PC-9 (cell line): ENCODE data around the gene TNFSF4. TPM values are rescaled to one million over a fixed set of nuclear protein-coding genes. Genes with fewer than 3 reads are reported as not detected.

Source experiments
- BruUV-seq: library from RNA; stranded (reverse); fragments of 400-500 nt; replicated peaks from 2 replicates; lab custom pipeline; 2021; lab: Mats Ljungman, UMichigan
- CTCF ChIA-PET: fragments of 300-600 bp; sonication (Branson Sonifier 250); formaldehyde crosslinking; loops from one replicate; lab custom pipeline; 2022; ENCODE audit warnings: antibody characterized with exemption; lab: Charles Lee
- POLR2A ChIA-PET: fragments of 300-600 bp; sonication (Branson Sonifier 250); formaldehyde crosslinking; loops from one replicate; lab custom pipeline; 2022; ENCODE audit warnings: antibody characterized with exemption; ENCODE audit not compliant: unreplicated experiment; lab: Charles Lee
- DNase-seq, 2 experiments: peaks; one replicate each; pipeline versions ENCODE4 v3.0.0 to v3.0.0-alpha.2; 2015 to 2022; ENCODE audit warnings: mixed read lengths in 1 of 2
- H2AFZ ChIP-seq: fragments of 200-600 bp; sonication (generic); 2 replicates; pipeline ENCODE4 v1.8.1; 2017; ENCODE audit warnings: antibody characterized with exemption
- H3F3A ChIP-seq: fragments of 200-600 bp; sonication (generic); 2 replicates; pipeline ENCODE4 v1.8.1; 2017; ENCODE audit warnings: antibody characterized with exemption, mild to moderate bottlenecking, low read depth; ENCODE audit not compliant: insufficient read depth
- H3K27ac ChIP-seq: fragments of 200-600 bp; sonication (generic); 2 replicates; pipeline ENCODE4 v1.6.1; 2016; ENCODE audit warnings: mixed run types
- H3K27me3 ChIP-seq: fragments of 200-600 bp; sonication (generic); 2 replicates; pipeline ENCODE4 v1.6.1; 2016; ENCODE audit warnings: low read depth, mixed run types; ENCODE audit not compliant: insufficient read depth
- H3K36me3 ChIP-seq: fragments of 200-600 bp; sonication (generic); 2 replicates; pipeline ENCODE4 v1.6.1; 2016; ENCODE audit warnings: low read depth, mixed run types
- H3K4me1 ChIP-seq: fragments of 200-600 bp; sonication (generic); replicated peaks from 2 replicates; pipeline ENCODE4 v1.6.1; 2016; ENCODE audit warnings: mixed run types; ENCODE audit not compliant: insufficient read depth
- H3K4me2 ChIP-seq: fragments of 200-600 bp; sonication (generic); 2 replicates; pipeline ENCODE4 v1.6.1; 2017; ENCODE audit warnings: mixed run types
- H3K4me3 ChIP-seq: fragments of 200-600 bp; sonication (generic); 2 replicates; pipeline ENCODE4 v1.6.1; 2016; ENCODE audit warnings: mixed run types
- H3K79me2 ChIP-seq: fragments of 200-600 bp; sonication (generic); 2 replicates; pipeline ENCODE4 v1.6.1; 2017; ENCODE audit warnings: low read depth, mixed run types
- H3K9me2 ChIP-seq: fragments of 200-600 bp; sonication (generic); 2 replicates; pipeline ENCODE4 v1.8.1; 2017; ENCODE audit warnings: mild to moderate bottlenecking; ENCODE audit not compliant: insufficient read depth
- H3K9me3 ChIP-seq: fragments of 200-600 bp; sonication (generic); 2 replicates; pipeline ENCODE4 v1.8.1; 2016; ENCODE audit warnings: low read depth; ENCODE audit not compliant: insufficient read depth
- H4K20me1 ChIP-seq: fragments of 200-600 bp; sonication (generic); 2 replicates; pipeline ENCODE4 v1.8.1; 2017; ENCODE audit not compliant: insufficient read depth
- EZH2 ChIP-seq: fragments of 200-600 bp; sonication (generic); IDR thresholded peaks from 2 replicates; pipeline ENCODE4 v1.8.0; 2017; ENCODE audit warnings: antibody characterized with exemption, low read depth
- intact Hi-C: fragments of 100-400 bp; cut with micrococcal nuclease; formaldehyde crosslinking; loops from one replicate; pipeline ENCODE4 v1.10.0; 2022; ENCODE audit not compliant: unreplicated experiment
- total RNA-seq: library from RNA; stranded (reverse); gene quantifications from 2 replicates; pipeline ENCODE4 v1.2.3, GENCODE V29; 2021
- TF ChIP-seq, protein P1 (sequence below): fragments of 200-600 bp; sonication (generic); conservative IDR thresholded peaks from 2 replicates; pipeline ENCODE4 v1.6.1; 2017; ENCODE audit warnings: mixed run types, antibody characterized with exemption, mild to moderate bottlenecking, moderate library complexity

Gene TNFSF4
- total RNA-seq, 1 experiment from 2014 or later, result 1.5 TPM

DNA sequence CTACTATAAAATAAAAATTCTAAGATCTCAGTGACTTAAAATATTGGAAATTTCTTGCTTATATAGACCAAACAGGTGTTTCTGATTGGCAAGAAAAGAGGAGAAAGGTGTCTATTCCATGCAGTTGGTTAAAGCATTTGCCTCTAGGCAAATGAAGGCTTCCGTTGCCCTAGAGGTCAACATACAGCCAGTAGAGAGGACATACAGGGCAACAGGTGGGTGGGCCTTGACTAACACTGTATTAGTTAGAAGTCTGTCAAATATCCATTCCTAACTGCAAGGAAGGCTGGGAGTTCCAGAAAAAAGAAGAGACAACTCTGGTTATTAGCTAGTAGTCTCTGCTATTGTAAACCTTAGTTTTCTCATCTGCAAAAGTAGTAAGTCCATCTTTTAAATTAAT, 43.0 kb downstream of the TNFSF4 start:
- Histone ChIP-seq H3K27ac (no peak overlapping the region), H3K27me3 (no peaks in the 10 kb centered on the region), H3K36me3 (no peaks in the 10 kb centered on the region), H3K4me3 (no peak overlapping the region), H3K4me2 (no peak overlapping the region), H2AFZ (no peak overlapping the region), H4K20me1 (no peaks in the 10 kb centered on the region), H3K9me3 (no peaks in the 10 kb centered on the region), H3K4me1 (no peaks in the 10 kb centered on the region), H3F3A (no peaks in the 10 kb centered on the region), H3K79me2 (no peaks in the 10 kb centered on the region), H3K9me2 (no peaks in the 10 kb centered on the region; the same call in 1 of the 2 replicates)
- no peak for TF ChIP-seq EZH2
- TF ChIP-seq, protein P1, sequence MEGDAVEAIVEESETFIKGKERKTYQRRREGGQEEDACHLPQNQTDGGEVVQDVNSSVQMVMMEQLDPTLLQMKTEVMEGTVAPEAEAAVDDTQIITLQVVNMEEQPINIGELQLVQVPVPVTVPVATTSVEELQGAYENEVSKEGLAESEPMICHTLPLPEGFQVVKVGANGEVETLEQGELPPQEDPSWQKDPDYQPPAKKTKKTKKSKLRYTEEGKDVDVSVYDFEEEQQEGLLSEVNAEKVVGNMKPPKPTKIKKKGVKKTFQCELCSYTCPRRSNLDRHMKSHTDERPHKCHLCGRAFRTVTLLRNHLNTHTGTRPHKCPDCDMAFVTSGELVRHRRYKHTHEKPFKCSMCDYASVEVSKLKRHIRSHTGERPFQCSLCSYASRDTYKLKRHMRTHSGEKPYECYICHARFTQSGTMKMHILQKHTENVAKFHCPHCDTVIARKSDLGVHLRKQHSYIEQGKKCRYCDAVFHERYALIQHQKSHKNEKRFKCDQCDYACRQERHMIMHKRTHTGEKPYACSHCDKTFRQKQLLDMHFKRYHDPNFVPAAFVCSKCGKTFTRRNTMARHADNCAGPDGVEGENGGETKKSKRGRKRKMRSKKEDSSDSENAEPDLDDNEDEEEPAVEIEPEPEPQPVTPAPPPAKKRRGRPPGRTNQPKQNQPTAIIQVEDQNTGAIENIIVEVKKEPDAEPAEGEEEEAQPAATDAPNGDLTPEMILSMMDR, result no peak
- BruUV-seq, result no TSS peak
- intact Hi-C loops, result no loop called here
- DNase-seq, result no peak
- ChIA-PET CTCF (no interaction called here), POLR2A (no interaction called here)

DNA sequence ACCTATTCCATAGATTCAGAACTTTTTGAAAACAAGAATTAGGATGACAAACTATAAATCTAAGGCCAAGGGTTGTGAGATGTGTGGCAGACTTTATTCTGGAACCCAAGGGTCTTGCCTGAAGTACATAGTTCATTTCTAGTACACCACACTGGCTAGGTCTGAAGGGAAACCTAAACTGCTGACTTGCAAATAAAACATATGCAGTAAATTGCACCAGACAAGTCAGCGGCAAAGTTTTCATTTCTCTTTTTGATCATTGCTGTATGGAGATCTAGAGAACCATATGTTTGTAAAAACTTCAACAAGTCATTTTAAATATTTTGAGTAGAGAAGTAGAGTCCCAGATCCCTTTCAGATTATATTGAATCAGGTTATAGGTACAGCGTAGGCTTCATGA, 43.9 kb downstream of the TNFSF4 start:
- H3K27me3 ChIP-seq, result no peaks in the 10 kb centered on the region
- POLR2A ChIA-PET, result no interaction called here
- BruUV-seq, result no TSS peak
- H3K9me3 ChIP-seq, result no peaks in the 10 kb centered on the region
- H3K4me1 ChIP-seq, result no peaks in the 10 kb centered on the region
- no peak overlapping the region for H3K4me2 ChIP-seq
- H3K36me3 ChIP-seq, result no peaks in the 10 kb centered on the region
- intact Hi-C loops, result no loop called here
- no peaks in the 10 kb centered on the region for H3K9me2 ChIP-seq
- no peak for DNase-seq
- no peaks in the 10 kb centered on the region for H3F3A ChIP-seq
- CTCF ChIA-PET, result no interaction called here
- H3K27ac ChIP-seq, result no peak overlapping the region
- H3K79me2 ChIP-seq, result no peaks in the 10 kb centered on the region
- no peak overlapping the region for H3K4me3 ChIP-seq
- H2AFZ ChIP-seq, result no peak overlapping the region
- TF ChIP-seq, protein P1, result no peak
- no peak for TF ChIP-seq EZH2
- no peaks in the 10 kb centered on the region for H4K20me1 ChIP-seq

DNA sequence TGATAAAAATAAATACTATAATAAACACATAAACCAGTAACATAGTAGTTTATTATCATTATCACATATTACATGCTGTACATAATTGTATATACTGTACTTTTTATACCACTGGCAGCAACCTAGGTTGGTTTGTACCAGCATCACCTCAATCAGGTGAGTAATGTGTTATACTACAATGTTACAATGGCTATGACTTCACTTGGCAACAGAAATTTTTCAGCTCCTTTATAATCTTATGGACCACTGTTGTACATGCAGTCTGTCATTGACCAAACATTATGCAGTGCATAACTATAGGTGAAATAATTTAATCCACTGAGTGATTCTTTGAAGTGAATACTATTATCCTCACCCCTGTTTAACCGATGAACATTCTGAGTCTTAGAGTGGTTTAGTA, 44.5 kb downstream of the TNFSF4 start:
- no peak for DNase-seq
- no peaks in the 10 kb centered on the region for H3K36me3 ChIP-seq
- TF ChIP-seq, protein P1, result no peak
- TF ChIP-seq EZH2, result no peak
- no peak overlapping the region for H2AFZ ChIP-seq
- no peaks in the 10 kb centered on the region for H3K9me3 ChIP-seq
- no peaks in the 10 kb centered on the region for H3K27me3 ChIP-seq
- intact Hi-C loops, result no loop called here
- no peak overlapping the region for H3K27ac ChIP-seq
- no peaks in the 10 kb centered on the region for H3K79me2 ChIP-seq
- no peaks in the 10 kb centered on the region for H3K4me1 ChIP-seq
- ChIA-PET CTCF (no interaction called here), POLR2A (interaction anchor here (0.6 kb wide), 1 partner anchor 427 kb away, joined by 5 read pairs; no protein-coding TSS in a partner anchor)
- H3F3A ChIP-seq, result no peaks in the 10 kb centered on the region
- no peak overlapping the region for H3K4me2 ChIP-seq
- no TSS peak for BruUV-seq
- H4K20me1 ChIP-seq, result no peaks in the 10 kb centered on the region
- no peak overlapping the region for H3K4me3 ChIP-seq
- no peaks in the 10 kb centered on the region for H3K9me2 ChIP-seq
